H1 (cell line): ENCODE results near the gene LILRB3. TPM values are rescaled to one million over a fixed set of nuclear protein-coding genes. Genes with fewer than 3 reads are reported as not detected.

ENCODE experiments used
- CTCF ChIA-PET: fragments of 300-600 bp; sonication (Branson Sonifier 250); formaldehyde crosslinking; loops from one replicate; lab custom pipeline; 2021; ENCODE audit not compliant: partially characterized antibody; lab: Charles Lee
- POLR2A ChIA-PET: fragments of 300-600 bp; sonication (Branson Sonifier 250); formaldehyde crosslinking; loops from one replicate; lab custom pipeline; 2021; ENCODE audit warnings: inconsistent platforms; ENCODE audit not compliant: partially characterized antibody; lab: Charles Lee
- DNase-seq, 2 experiments: peaks; one replicate each; pipeline versions ENCODE4 v3.0.0 to v3.0.0-alpha.2; 2010 to 2022; ENCODE audit warnings: low spot score in 2 of 2, low read depth in 1 of 2, mixed read lengths in 1 of 2
- FAIRE-seq: peaks from 2 replicates; lab custom pipeline; 2011; peaks lifted over from hg19 to GRCh38; lab: Jason Lieb, UNC
- H2AFZ ChIP-seq: 2 replicates; pipeline ENCODE4 v1.8.1; 2012; ENCODE audit warnings: low read length, inconsistent platforms
- H2AK5ac ChIP-seq: 2 replicates; pipeline ENCODE4 v1.6.1; 2013; ENCODE audit warnings: low read depth, low read length
- H2BK120ac ChIP-seq: replicated peaks from 2 replicates; pipeline ENCODE3; 2013; ENCODE audit warnings: low read depth, low read length, inconsistent platforms
- H2BK12ac ChIP-seq: 2 replicates; pipeline ENCODE4 v1.6.1; 2013; ENCODE audit warnings: low read depth, low read length
- H2BK15ac ChIP-seq: 2 replicates; pipeline ENCODE4 v1.6.1; 2013; ENCODE audit warnings: low read length
- H2BK20ac ChIP-seq: 2 replicates; pipeline ENCODE4 v1.6.1; 2013; ENCODE audit warnings: low read length
- H2BK5ac ChIP-seq: 2 replicates; pipeline ENCODE4 v1.6.1; 2013; ENCODE audit warnings: low read depth, low read length
- H3K14ac ChIP-seq: 2 replicates; pipeline ENCODE4 v1.6.1; 2013; ENCODE audit warnings: inconsistent platforms; ENCODE audit not compliant: insufficient read length
- H3K18ac ChIP-seq: 2 replicates; pipeline ENCODE4 v1.6.1; 2013; ENCODE audit warnings: low read length; ENCODE audit errors: extremely low read depth
- H3K23ac ChIP-seq: 2 replicates; pipeline ENCODE4 v1.6.1; 2013; ENCODE audit warnings: inconsistent platforms; ENCODE audit not compliant: insufficient read length
- H3K23me2 ChIP-seq: 2 replicates; pipeline ENCODE4 v1.6.1; 2013; ENCODE audit warnings: low read depth, low read length
- H3K27ac ChIP-seq: 2 replicates; pipeline ENCODE4 v1.6.1; 2011; ENCODE audit warnings: low read depth, low read length, inconsistent platforms
- H3K27me3 ChIP-seq, 4 experiments: replicated peaks in 1 of 4; 1 replicate in 1 of 4; 2 replicates in 3 of 4; pipeline versions ENCODE4 v1.6.1 to v1.8.1; 2011 to 2013; ENCODE audit warnings: low read length in 3 of 4, mild to moderate bottlenecking in 3 of 4, inconsistent platforms in 2 of 4, mixed read lengths in 2 of 4, moderate library complexity in 1 of 4; ENCODE audit not compliant: control insufficient read depth in 3 of 4, insufficient read depth in 3 of 4; ENCODE audit errors: extremely low read depth in 1 of 4
- H3K36me3 ChIP-seq, 4 experiments: 2 replicates each; pipeline versions ENCODE4 v1.6.1 to v1.8.1; 2011 to 2013; ENCODE audit warnings: mild to moderate bottlenecking in 4 of 4, low read length in 3 of 4, moderate library complexity in 2 of 4, control low read depth in 1 of 4, inconsistent platforms in 1 of 4; ENCODE audit not compliant: insufficient read depth in 4 of 4, control insufficient read depth in 2 of 4
- H3K4ac ChIP-seq: replicated peaks from 2 replicates; pipeline ENCODE3; 2013; ENCODE audit warnings: low read length, low read depth, mixed read lengths, inconsistent platforms; ENCODE audit not compliant: insufficient read length
- H3K4me1 ChIP-seq, 4 experiments: replicated peaks in 1 of 4; 1 replicate in 1 of 4; 2 replicates in 3 of 4; pipeline versions ENCODE4 v1.6.1 to v1.8.1; 2011 to 2013; ENCODE audit warnings: low read length in 3 of 4, inconsistent platforms in 2 of 4, mixed read lengths in 1 of 4; ENCODE audit not compliant: insufficient read depth in 4 of 4, control insufficient read depth in 3 of 4
- H3K4me2 ChIP-seq, 2 experiments: 2 replicates each; pipeline versions ENCODE4 v1.6.1 to v1.8.1; 2011 to 2013; ENCODE audit warnings: low read depth in 2 of 2, low read length in 2 of 2, control low read depth in 1 of 2, inconsistent platforms in 1 of 2, mild to moderate bottlenecking in 1 of 2; ENCODE audit not compliant: insufficient read depth in 1 of 2
- H3K4me3 ChIP-seq, 4 experiments: fragments of 200-600, 300-600 bp in 1 of 4; sonication (generic), shearing (Covaris generic), sonication (Bioruptor Twin) in 1 of 4; 2 replicates each; pipeline versions ENCODE4 v1.5.1 to v1.8.1; 2011 to 2016; ENCODE audit warnings: low read length in 4 of 4, low read depth in 3 of 4, control low read depth in 2 of 4, inconsistent platforms in 2 of 4, mild to moderate bottlenecking in 2 of 4, mixed read lengths in 1 of 4, moderate library complexity in 1 of 4; ENCODE audit not compliant: insufficient read depth in 2 of 4; ENCODE audit errors: extremely low read depth in 1 of 4
- H3K56ac ChIP-seq: replicated peaks from 2 replicates; pipeline ENCODE3; 2013; ENCODE audit warnings: low read depth, mild to moderate bottlenecking, mixed read lengths, low read length, inconsistent platforms; ENCODE audit not compliant: insufficient read length
- H3K79me1 ChIP-seq: 2 replicates; pipeline ENCODE4 v1.6.1; 2013; ENCODE audit warnings: low read depth, low read length, control low read depth
- H3K79me2 ChIP-seq, 2 experiments: 2 replicates each; pipeline versions ENCODE4 v1.6.1 to v1.8.1; 2012 to 2013; ENCODE audit warnings: low read length in 2 of 2, mild to moderate bottlenecking in 2 of 2, inconsistent platforms in 1 of 2; ENCODE audit not compliant: insufficient read depth in 2 of 2, control insufficient read depth in 1 of 2
- H3K9ac ChIP-seq, 4 experiments: replicated peaks in 1 of 4; 1 replicate in 1 of 4; 2 replicates in 3 of 4; pipeline versions ENCODE4 v1.6.1 to v1.8.1; 2011 to 2013; ENCODE audit warnings: low read depth in 3 of 4, low read length in 3 of 4, control low read depth in 2 of 4, mild to moderate bottlenecking in 2 of 4, moderate library complexity in 2 of 4, inconsistent platforms in 1 of 4; ENCODE audit errors: extremely low read depth in 1 of 4
- H3K9me3 ChIP-seq, 2 experiments: 2 replicates each; pipeline versions ENCODE4 v1.6.1 to v1.8.1; 2012 to 2013; ENCODE audit warnings: mild to moderate bottlenecking in 2 of 2, moderate library complexity in 2 of 2, control low read depth in 1 of 2, inconsistent platforms in 1 of 2, low read depth in 1 of 2, low read length in 1 of 2, mixed read lengths in 1 of 2; ENCODE audit not compliant: insufficient read depth in 2 of 2
- H4K20me1 ChIP-seq, 2 experiments: replicated peaks in 1 of 2; 2 replicates each; pipeline versions ENCODE3 to v1.8.1; 2011 to 2013; ENCODE audit warnings: inconsistent platforms in 2 of 2, low read length in 2 of 2, mild to moderate bottlenecking in 1 of 2; ENCODE audit not compliant: insufficient read depth in 2 of 2, control insufficient read depth in 1 of 2
- H4K5ac ChIP-seq: 2 replicates; pipeline ENCODE4 v1.6.1; 2013; ENCODE audit warnings: low read length, low read depth, mixed read lengths, inconsistent platforms; ENCODE audit not compliant: insufficient read length
- H4K8ac ChIP-seq: 2 replicates; pipeline ENCODE4 v1.8.0; 2013; ENCODE audit warnings: mild to moderate bottlenecking, moderate library complexity, low read length, inconsistent platforms; ENCODE audit not compliant: insufficient read depth; ENCODE audit errors: extremely low read depth
- H4K91ac ChIP-seq: replicated peaks from 2 replicates; pipeline ENCODE3; 2013; ENCODE audit warnings: low read length, mixed read lengths, inconsistent platforms; ENCODE audit not compliant: insufficient read length
- BRCA1 ChIP-seq: IDR thresholded peaks from 2 replicates; pipeline ENCODE4 v1.6.1; 2012; ENCODE audit warnings: low read depth, low read length, improper control_type of control experiment
- HDAC2 ChIP-seq, 2 experiments: fragments of 300-600 bp in 1 of 2; sonication (generic) in 1 of 2; IDR thresholded peaks; 2 replicates each; pipeline ENCODE4 v1.6.1; 2011 to 2012; ENCODE audit warnings: low read depth in 2 of 2, low read length in 2 of 2, mild to moderate bottlenecking in 2 of 2, moderate library complexity in 2 of 2, borderline replicate concordance in 1 of 2, inconsistent platforms in 1 of 2
- KDM4A ChIP-seq: IDR thresholded peaks from one replicate; pipeline ENCODE4 v1.7.1; 2012; ENCODE audit warnings: low read depth, mild to moderate bottlenecking, moderate library complexity, low read length, inconsistent platforms; ENCODE audit not compliant: severe bottlenecking
- MAX ChIP-seq: IDR thresholded peaks from 2 replicates; pipeline ENCODE4 v1.6.1; 2012; ENCODE audit warnings: inconsistent platforms
- RFX5 ChIP-seq: IDR thresholded peaks from 2 replicates; pipeline ENCODE4 v1.6.1; 2011; ENCODE audit warnings: low read depth, low read length, improper control_type of control experiment, borderline replicate concordance
- SIN3A ChIP-seq, 2 experiments: IDR thresholded peaks in 1 of 2; conservative IDR thresholded peaks in 1 of 2; 2 replicates each; pipeline ENCODE4 v1.6.1; 2011 to 2012; ENCODE audit warnings: low read length in 2 of 2, improper control_type of control experiment in 1 of 2, low read depth in 1 of 2, mild to moderate bottlenecking in 1 of 2
- SP1 ChIP-seq: IDR thresholded peaks from 2 replicates; pipeline ENCODE4 v1.6.1; 2011; ENCODE audit warnings: low read depth, low read length
- SP4 ChIP-seq: IDR thresholded peaks from 2 replicates; pipeline ENCODE4 v1.6.1; 2012; ENCODE audit warnings: low read length, inconsistent platforms
- TAF1 ChIP-seq: IDR thresholded peaks from 2 replicates; pipeline ENCODE4 v1.6.1; 2011; ENCODE audit warnings: mild to moderate bottlenecking, low read depth, low read length
- TCF12 ChIP-seq: IDR thresholded peaks from 2 replicates; pipeline ENCODE4 v1.6.1; 2011; ENCODE audit warnings: low read depth, mild to moderate bottlenecking, low read length
- USF2 ChIP-seq: IDR thresholded peaks from 2 replicates; pipeline ENCODE4 v1.6.1; 2011; ENCODE audit warnings: low read length, improper control_type of control experiment
- WGBS, 2 experiments: shearing (Covaris generic) in 1 of 2; methylation state at CpG; one replicate each; pipeline versions ENCODE4 v1.1.6 to v1.1.7; 2013 to 2015; ENCODE audit warnings: low lambda C conversion rate in 2 of 2, mixed read lengths in 2 of 2, inconsistent platforms in 1 of 2, low coverage in 1 of 2, missing lambda C conversion rate in 1 of 2; ENCODE audit not compliant: insufficient replicate concordance in 2 of 2, insufficient coverage in 1 of 2, insufficient read length in 1 of 2; ENCODE audit errors: extremely low coverage in 1 of 2, missing lambda C conversion rate in 1 of 2; 5-methylcytosine and 5-hydroxymethylcytosine counted together
- polyA plus RNA-seq, 7 experiments: library from polyadenylated mRNA; depleted of rRNA in 3 of 7; stranded (reverse) in 5 of 7; unstranded in 2 of 7; fragments of >200 nt in 5 of 7; fragments of 200-250 nt in 2 of 7; gene quantifications; 1 replicate in 5 of 7; 2 replicates in 1 of 7; 4 replicates in 1 of 7; pipeline versions ENCODE4 v1.2.1 to v1.2.3, GENCODE V29; 2011 to 2013; ENCODE audit warnings: missing spikeins in 2 of 7, mixed read lengths in 2 of 7
- total RNA-seq: library from RNA; stranded (reverse); fragmentation: NEBNext Ultra II Directional; extraction: Animal tissue kit (Norgen Biotek cat#: 25700); gene quantifications from 2 replicates; pipeline ENCODE4 v1.2.1, GENCODE V29; 2021

Gene LILRB3
- total and polyA plus RNA-seq, 2 of the 8 experiments (the other 6 are each of a cell fraction or from before 2014, with no cell fraction given): not detected

GRCh38 chr19:54183431-54183830 lies 39.4 kb downstream of the LILRB3 start:
- Histone ChIP-seq H3K4ac (no peak overlapping the region), H2BK5ac (no peak overlapping the region), H3K14ac (no peak overlapping the region), H4K5ac (no peak overlapping the region), H3K4me1 (peaks cover 0 to 12% (median 4%) of the 10 kb centered on the region in 4 experiments; a peak in 5 of 7 replicates), H3K23me2 (peaks cover 1% of the 10 kb centered on the region; the same call in 1 of the 2 replicates), H2AK5ac (no peak overlapping the region), H3K79me1 (peaks cover 7% of the 10 kb centered on the region; the same call in 1 of the 2 replicates), H2BK120ac (no peak overlapping the region), H3K18ac (no peak overlapping the region), H3K36me3 (peaks cover 6 to 14% (median 7%) of the 10 kb centered on the region in 4 experiments; a peak in 6 of 8 replicates), H2BK20ac (no peak overlapping the region), H3K4me2 (no peak overlapping the region), H3K9ac (no peak overlapping the region), H3K27ac (no peak overlapping the region), H2AFZ (no peak overlapping the region), H4K91ac (no peak overlapping the region), H2BK15ac (no peak overlapping the region), H4K20me1 (peaks cover 7 to 23% of the 10 kb centered on the region in 2 experiments), H4K8ac (no peak overlapping the region), H3K23ac (no peak overlapping the region), H3K27me3 (no peaks in the 10 kb centered on the region), H3K79me2 (peaks cover 3 to 21% of the 10 kb centered on the region in 2 experiments; a peak in 3 of 4 replicates), H3K56ac (no peak overlapping the region), H3K4me3 (no peak overlapping the region), H3K9me3 (no peaks in the 10 kb centered on the region), H2BK12ac (no peak overlapping the region)
- WGBS, 2 experiments: 87% methylated on average over 11 of the region's 11 CpGs; no CpG with 5 or more reads in 1 of the 2 experiments
- POLR2A ChIA-PET: interaction anchor here (0.5 to 28.7 kb wide), 7 partner anchors 8 to 278 kb away, joined by 3 to 909 read pairs (median 4); partner anchors contain the start of genes RPS9, TMC4 and TSEN34
- FAIRE-seq (no peak), DNase-seq (no peak)
- CTCF ChIA-PET: interaction anchor here (0.8 to 1.1 kb wide), 2 partner anchors 11 to 28 kb away, joined by 3 read pairs; no protein-coding TSS in a partner anchor
- TF ChIP-seq SP1 (no peak), TCF12 (no peak), SP4 (no peak), TAF1 (no peak), BRCA1 (no peak), SIN3A (conservative IDR thresholded peaks at IDR 0.05 in 1 of 2, IDR thresholded peaks at IDR 0.05 in 1 of 2; ENCODE audit: low read depth in 1 of 2, low read length in 2 of 2) (no peak), KDM4A (no peak), HDAC2 (IDR thresholded peaks at IDR 0.05; ENCODE audit: borderline replicate concordance in 1 of 2, low read depth in 2 of 2, low read length in 2 of 2) (no peak), USF2 (no peak), RFX5 (no peak), MAX (no peak)
